IMR-90 (cell line): ENCODE data around the gene ZDHHC14. TPM values are rescaled to one million over a fixed set of nuclear protein-coding genes. Genes with fewer than 3 reads are reported as not detected.

Experiments
- ATAC-seq: fragments of 200-7000 bp; cut with Tn5 transposase; 2 replicates; pipeline ENCODE4 v1.9.1; 2020; ENCODE audit warnings: low read depth, mild to moderate bottlenecking, moderate library complexity
- BruUV-seq: library from RNA; stranded (reverse); fragments of 400-500 nt; replicated peaks from 2 replicates; lab custom pipeline; 2021; lab: Mats Ljungman, UMichigan
- CTCF ChIA-PET: fragments of 300-600 bp; formaldehyde crosslinking; extraction: SDS; loops from one replicate; lab custom pipeline; 2021; ENCODE audit warnings: antibody characterized with exemption; lab: Yijun Ruan, JAX
- POLR2A ChIA-PET: fragments of 300-600 bp; sonication (Branson Sonifier 250); formaldehyde crosslinking; loops from one replicate; lab custom pipeline; 2022; ENCODE audit warnings: antibody characterized with exemption; ENCODE audit not compliant: unreplicated experiment; lab: Charles Lee
- DNase-seq: peaks from one replicate; pipeline ENCODE4 v3.0.0; 2013
- H2AFZ ChIP-seq: replicated peaks from 2 replicates; pipeline ENCODE3; 2013; ENCODE audit warnings: low read length, mild to moderate bottlenecking; ENCODE audit not compliant: poor library complexity
- H2AK5ac ChIP-seq: 2 replicates; pipeline ENCODE4 v1.6.1; 2013; ENCODE audit warnings: low read depth, low read length, inconsistent platforms
- H2AK9ac ChIP-seq: replicated peaks from 2 replicates; pipeline ENCODE3; 2013; ENCODE audit warnings: mild to moderate bottlenecking, low read depth, low read length, moderate library complexity; ENCODE audit not compliant: poor library complexity
- H2BK120ac ChIP-seq: 2 replicates; pipeline ENCODE4 v1.6.1; 2013; ENCODE audit warnings: low read depth, low read length, inconsistent platforms
- H2BK15ac ChIP-seq: 3 replicates; pipeline ENCODE4 v1.6.1; 2013; ENCODE audit warnings: low read depth, low read length, inconsistent platforms
- H2BK20ac ChIP-seq: 2 replicates; pipeline ENCODE4 v1.6.1; 2013; ENCODE audit warnings: low read depth, mild to moderate bottlenecking, inconsistent platforms, low read length, moderate library complexity
- H2BK5ac ChIP-seq: 2 replicates; pipeline ENCODE4 v1.6.1; 2013; ENCODE audit warnings: mild to moderate bottlenecking, low read depth, low read length, inconsistent platforms; ENCODE audit not compliant: poor library complexity, severe bottlenecking
- H3K14ac ChIP-seq: replicated peaks from 2 replicates; pipeline ENCODE4 v1.6.1; 2013; ENCODE audit warnings: low read depth, low read length, inconsistent platforms
- H3K18ac ChIP-seq: 2 replicates; pipeline ENCODE4 v1.6.1; 2013; ENCODE audit warnings: low read depth, low read length, control low read depth
- H3K23ac ChIP-seq: 2 replicates; pipeline ENCODE4 v1.6.1; 2013; ENCODE audit warnings: low read depth, low read length, inconsistent platforms
- H3K27ac ChIP-seq: 2 replicates; pipeline ENCODE4 v1.5.1; 2013; ENCODE audit warnings: mild to moderate bottlenecking, control low read depth, low read length; ENCODE audit not compliant: insufficient read depth
- H3K27me3 ChIP-seq: 2 replicates; pipeline ENCODE4 v1.6.1; 2013; ENCODE audit warnings: low read length; ENCODE audit not compliant: control insufficient read depth, insufficient read depth
- H3K36me3 ChIP-seq: 2 replicates; pipeline ENCODE4 v1.6.1; 2013; ENCODE audit warnings: low read length, mixed read lengths; ENCODE audit not compliant: control insufficient read depth, insufficient read depth
- H3K4ac ChIP-seq: 2 replicates; pipeline ENCODE4 v1.6.1; 2013; ENCODE audit warnings: low read depth, low read length, inconsistent platforms
- H3K4me1 ChIP-seq: 2 replicates; pipeline ENCODE4 v1.6.1; 2013; ENCODE audit warnings: low read length, mixed read lengths; ENCODE audit not compliant: control insufficient read depth, insufficient read depth
- H3K4me2 ChIP-seq: 2 replicates; pipeline ENCODE4 v1.6.1; 2013; ENCODE audit warnings: low read depth, mild to moderate bottlenecking, control low read depth, low read length, moderate library complexity
- H3K4me3 ChIP-seq: 2 replicates; pipeline ENCODE4 v1.5.1; 2013; ENCODE audit warnings: low read depth, mild to moderate bottlenecking, control low read depth, low read length, moderate library complexity; ENCODE audit not compliant: insufficient read depth
- H3K56ac ChIP-seq: 2 replicates; pipeline ENCODE4 v1.6.1; 2013; ENCODE audit warnings: low read length, inconsistent platforms; ENCODE audit not compliant: insufficient read depth; ENCODE audit errors: extremely low read depth
- H3K79me1 ChIP-seq, 2 experiments: 2 replicates each; pipeline ENCODE4 v1.6.1; 2013; ENCODE audit warnings: low read length in 2 of 2, inconsistent platforms in 1 of 2, low read depth in 1 of 2
- H3K9ac ChIP-seq: 2 replicates; pipeline ENCODE4 v1.6.1; 2013; ENCODE audit warnings: low read depth, low read length, control low read depth
- H3K9me1 ChIP-seq: 2 replicates; pipeline ENCODE4 v1.6.1; 2013; ENCODE audit warnings: low read length, inconsistent platforms; ENCODE audit not compliant: insufficient read depth
- H3K9me3 ChIP-seq: 2 replicates; pipeline ENCODE4 v1.6.1; 2013; ENCODE audit warnings: low read length; ENCODE audit not compliant: control insufficient read depth, insufficient read depth
- H4K20me1 ChIP-seq: 2 replicates; pipeline ENCODE4 v1.6.1; 2013; ENCODE audit warnings: low read length, inconsistent platforms; ENCODE audit not compliant: insufficient read depth
- H4K5ac ChIP-seq: 2 replicates; pipeline ENCODE4 v1.6.1; 2013; ENCODE audit warnings: mild to moderate bottlenecking, low read depth, low read length, control low read depth
- H4K8ac ChIP-seq, 2 experiments: 2 replicates each; pipeline ENCODE4 v1.6.1; 2013; ENCODE audit warnings: low read depth in 2 of 2, low read length in 2 of 2, control low read depth in 1 of 2, inconsistent platforms in 1 of 2
- H4K91ac ChIP-seq: 2 replicates; pipeline ENCODE4 v1.6.1; 2013; ENCODE audit warnings: low read depth, low read length, inconsistent platforms; ENCODE audit not compliant: insufficient read depth
- BHLHE40 ChIP-seq: fragments of 150-350 bp; IDR thresholded peaks from 2 replicates; pipeline ENCODE4 v1.6.1; 2016; ENCODE audit warnings: mild to moderate bottlenecking, low read depth, low read length
- CEBPB ChIP-seq: IDR thresholded peaks from 2 replicates; pipeline ENCODE4 v1.6.1; 2012; ENCODE audit warnings: low read depth, low read length, improper control_type of control experiment
- CTCF ChIP-seq: conservative IDR thresholded peaks from 2 replicates; pipeline ENCODE4 v1.5.1; 2012; ENCODE audit warnings: mild to moderate bottlenecking, low read depth, low read length, improper control_type of control experiment
- ELK1 ChIP-seq: fragments of 150-350 bp; IDR thresholded peaks from 2 replicates; pipeline ENCODE4 v1.6.1; 2016; ENCODE audit warnings: low read depth, mild to moderate bottlenecking, low read length, moderate library complexity, borderline replicate concordance
- NFE2L2 ChIP-seq: fragments of 150-350 bp; IDR thresholded peaks from 2 replicates; pipeline ENCODE4 v1.6.1; 2016; ENCODE audit warnings: low read depth, mild to moderate bottlenecking, low read length
- POLR2A ChIP-seq: IDR thresholded peaks from 2 replicates; pipeline ENCODE4 v1.6.1; 2012; ENCODE audit warnings: mild to moderate bottlenecking, low read depth, low read length
- RAD21 ChIP-seq: IDR thresholded peaks from 2 replicates; pipeline ENCODE4 v1.6.1; 2012; ENCODE audit warnings: low read length, improper control_type of control experiment
- RCOR1 ChIP-seq: IDR thresholded peaks from 2 replicates; pipeline ENCODE4 v1.6.1; 2012; ENCODE audit warnings: mild to moderate bottlenecking, low read length, improper control_type of control experiment; ENCODE audit not compliant: insufficient replicate concordance
- RFX5 ChIP-seq: IDR thresholded peaks from 2 replicates; pipeline ENCODE4 v1.8.0; 2012; ENCODE audit warnings: low read depth, mild to moderate bottlenecking, low read length, moderate library complexity
- USF2 ChIP-seq: fragments of 150-350 bp; IDR thresholded peaks from 2 replicates; pipeline ENCODE4 v1.6.1; 2017; ENCODE audit warnings: mild to moderate bottlenecking, antibody characterized with exemption, low read length, low read depth
- WGBS, 2 experiments: methylation state at CpG; one replicate each; pipeline versions ENCODE4 v1.1.5 to v1.1.7; 2013; ENCODE audit warnings: missing lambda C conversion rate in 2 of 2; ENCODE audit not compliant: insufficient read length in 1 of 2; ENCODE audit errors: extremely low coverage in 2 of 2; 5-methylcytosine and 5-hydroxymethylcytosine counted together
- dilution Hi-C: fragments of 300-500 bp; cut with HindIII; formaldehyde crosslinking; loops from one replicate; pipeline ENCODE4 v1.14.3; 2018; ENCODE audit warnings: low sequenced_read_pairs; ENCODE audit not compliant: unreplicated experiment
- in situ Hi-C: fragments of 300-500 bp; cut with MboI; formaldehyde crosslinking; loops from 3 replicates; pipeline ENCODE4 v1.14.3; 2019; ENCODE audit warnings: low sequenced_read_pairs, inconsistent platforms, mixed read lengths
- intact Hi-C: fragments of 100-400 bp; cut with micrococcal nuclease; formaldehyde crosslinking; loops from 2 replicates; pipeline ENCODE4 v1.10.0; 2022
- polyA plus RNA-seq, 3 experiments: library from polyadenylated mRNA; depleted of rRNA; stranded (reverse); fragments of >200 nt; gene quantifications; 2 replicates each; pipeline ENCODE4 v1.2.3, GENCODE V29; 2012; ENCODE audit warnings: low replicate concordance in 1 of 3
- total RNA-seq: library from RNA; depleted of rRNA; stranded (reverse); fragments of >200 nt; gene quantifications from 2 replicates; pipeline ENCODE4 v1.2.3, GENCODE V29; 2012

Gene ZDHHC14
- total and polyA plus RNA-seq, 2 of the 4 experiments (the other 2 are of a cell fraction): 0.90 to 2.0 TPM

- H3K4me1 ChIP-seq: peaks cover 22% of the 10 kb centered on the region
- peak overlapping the region; percentile 59 for H2AFZ ChIP-seq
- in situ Hi-C loops (no loop called here), dilution Hi-C loops (no loop called here), intact Hi-C loops (no loop called here)
- H4K8ac ChIP-seq: no peak overlapping the region; a peak in 1 of 4 replicates
- DNase-seq (no peak), ATAC-seq (no peak)
- H3K36me3 ChIP-seq: no peaks in the 10 kb centered on the region
- H2AK9ac ChIP-seq: no peak overlapping the region
- no peaks in the 10 kb centered on the region for H4K20me1 ChIP-seq
- H3K27ac ChIP-seq: no peak overlapping the region
- H4K91ac ChIP-seq: no peak overlapping the region; the same call in 1 of the 2 replicates
- no peak overlapping the region for H3K9ac ChIP-seq
- POLR2A ChIA-PET: interaction anchor here (0.6 kb wide), 1 partner anchor 346 kb away, joined by 10 read pairs; no protein-coding TSS in a partner anchor
- peak overlapping the region; percentile 21; the same call in 1 of the 2 replicates for H3K14ac ChIP-seq
- H3K4ac ChIP-seq: peak overlapping the region; percentile 36; the same call in 1 of the 2 replicates
- H4K5ac ChIP-seq: peak overlapping the region; percentile 16; the same call in 1 of the 2 replicates
- no peaks in the 10 kb centered on the region for H3K9me3 ChIP-seq
- no peak overlapping the region for H3K56ac ChIP-seq
- peak overlapping the region; percentile 22; the same call in 1 of the 2 replicates for H3K18ac ChIP-seq
- peak overlapping the region; percentile 78 for H2AK5ac ChIP-seq
- H3K27me3 ChIP-seq: no peaks in the 10 kb centered on the region; the same call in 1 of the 2 replicates
- no peak overlapping the region for H2BK20ac ChIP-seq
- H2BK120ac ChIP-seq: 0 out of 2 replicates have a peak overlapping the region, but pooled peaks have one; percentile 12
- peak overlapping the region; percentile 63; the same call in 1 of the 3 replicates for H2BK15ac ChIP-seq
- H2BK5ac ChIP-seq: no peak overlapping the region
- H3K23ac ChIP-seq: no peak overlapping the region
- no TSS peak for BruUV-seq
- TF ChIP-seq NFE2L2 (no peak), USF2 (no peak), BHLHE40 (no peak), CEBPB (no peak), RAD21 (no peak), POLR2A (no peak), RFX5 (no peak), CTCF (no peak), RCOR1 (no peak), ELK1 (no peak)
- H3K4me3 ChIP-seq: no peak overlapping the region
- peaks cover 14% of the 10 kb centered on the region for H3K9me1 ChIP-seq
- H3K4me2 ChIP-seq: no peak overlapping the region
- CTCF ChIA-PET: no interaction called here
- 85% methylated on average over 3 of the region's 12 CpGs; no CpG with 5 or more reads in 1 of the 2 experiments for WGBS, 2 experiments
- no peaks in the 10 kb centered on the region for H3K79me1 ChIP-seq
Measured at GRCh38 chr6:157713451-157714152, 332.6 kb downstream of the ZDHHC14 start.
